ENCODE measurements around the gene RGS16.

- TF ChIP-seq CTCF (IDR thresholded peaks at IDR 0.05) (no peak), EP300 (IDR thresholded peaks at IDR 0.05) (no peak), POLR2A (IDR thresholded peaks at IDR 0.05) (no peak)
Observed at GRCh38 chr1:182639330-182639729, 35.1 kb upstream of the RGS16 start.
